Neural progenitor cell (in vitro differentiated cells): Measurements from ENCODE around the gene SAMD3. TPM values are rescaled to one million over a fixed set of nuclear protein-coding genes. Genes with fewer than 3 reads are reported as not detected.

ENCODE experiments used
- DNase-seq: peaks from one replicate; pipeline ENCODE4 v3.0.0-alpha.2; 2016; ENCODE audit warnings: low spot score
- H2AFZ ChIP-seq: fragments of 200-600 bp; sonication (generic); replicated peaks from 2 replicates; pipeline ENCODE4 v1.6.1; 2016; ENCODE audit warnings: antibody characterized with exemption
- H3F3A ChIP-seq: fragments of 200-600 bp; sonication (generic); 2 replicates; pipeline ENCODE4 v1.6.1; 2016; ENCODE audit warnings: antibody characterized with exemption, low read depth
- H3K27ac ChIP-seq: fragments of 200-600 bp; sonication (generic); 2 replicates; pipeline ENCODE4 v1.5.1; 2016; ENCODE audit warnings: mild to moderate bottlenecking
- H3K27me3 ChIP-seq: fragments of 200-600 bp; sonication (generic); 2 replicates; pipeline ENCODE4 v1.6.1; 2016; ENCODE audit warnings: mild to moderate bottlenecking, moderate library complexity
- H3K36me3 ChIP-seq: fragments of 200-600 bp; sonication (generic); 2 replicates; pipeline ENCODE4 v1.5.1; 2016
- H3K4me1 ChIP-seq: fragments of 200-600 bp; sonication (generic); 2 replicates; pipeline ENCODE4 v1.6.1; 2016; ENCODE audit warnings: mixed run types
- H3K4me2 ChIP-seq: fragments of 200-600 bp; sonication (generic); 2 replicates; pipeline ENCODE4 v1.6.1; 2016
- H3K4me3 ChIP-seq: fragments of 200-600 bp; sonication (generic); 2 replicates; pipeline ENCODE4 v1.5.1; 2016
- H3K79me2 ChIP-seq: fragments of 200-600 bp; sonication (generic); 2 replicates; pipeline ENCODE4 v1.6.1; 2016; ENCODE audit warnings: low read depth
- H3K9ac ChIP-seq: fragments of 200-600 bp; sonication (generic); 2 replicates; pipeline ENCODE4 v1.6.1; 2016
- H3K9me3 ChIP-seq: fragments of 200-600 bp; sonication (generic); 2 replicates; pipeline ENCODE4 v1.5.1; 2016; ENCODE audit warnings: low read depth
- H4K20me1 ChIP-seq: fragments of 200-600 bp; sonication (generic); 2 replicates; pipeline ENCODE4 v1.6.1; 2016; ENCODE audit warnings: low read depth
- H3K27ac Mint-ChIP-seq: 3 replicates; pipeline ENCODE4 v1.8.0; 2021; ENCODE audit warnings: mixed read lengths
- H3K27me3 Mint-ChIP-seq: 2 replicates; pipeline ENCODE4 v1.8.0; 2022; ENCODE audit warnings: low read depth, mild to moderate bottlenecking, inconsistent platforms, moderate library complexity, mixed read lengths; ENCODE audit not compliant: insufficient read depth
- H3K36me3 Mint-ChIP-seq: 3 replicates; pipeline ENCODE4 v1.8.0; 2021; ENCODE audit warnings: mixed read lengths
- H3K4me1 Mint-ChIP-seq: 3 replicates; pipeline ENCODE4 v1.8.0; 2021; ENCODE audit warnings: mixed read lengths
- H3K4me3 Mint-ChIP-seq: 3 replicates; pipeline ENCODE4 v1.8.0; 2021; ENCODE audit warnings: mild to moderate bottlenecking, moderate library complexity, mixed read lengths
- H3K9me3 Mint-ChIP-seq: 3 replicates; pipeline ENCODE4 v1.8.0; 2020; ENCODE audit warnings: mixed read lengths
- CTCF ChIP-seq: fragments of 200-600 bp; sonication (generic); IDR thresholded peaks from 2 replicates; pipeline ENCODE4 v1.5.1; 2017; ENCODE audit warnings: antibody characterized with exemption, mild to moderate bottlenecking
- EZH2 ChIP-seq: fragments of 200-600 bp; sonication (generic); IDR thresholded peaks from 2 replicates; pipeline ENCODE4 v1.6.1; 2017; ENCODE audit warnings: antibody characterized with exemption, mild to moderate bottlenecking, moderate library complexity
- EZH2phosphoT487 ChIP-seq: fragments of 200-600 bp; sonication (generic); IDR thresholded peaks from 2 replicates; pipeline ENCODE4 v1.6.1; 2017; ENCODE audit warnings: antibody characterized with exemption
- total RNA-seq: library from RNA; depleted of rRNA; stranded (reverse); fragments of >200 nt; gene quantifications from 2 replicates; pipeline ENCODE4 v1.2.3, GENCODE V29; 2015; ENCODE audit warnings: low replicate concordance

SAMD3 gene
- total RNA-seq, 1 donor from 2014 or later: 2.0 TPM

GRCh38 chr6:130115036-130115435, 107.7 kb downstream of the SAMD3 start:
- Histone ChIP-seq H3K4me2 (no peak overlapping the region), H3F3A (no peaks in the 10 kb centered on the region), H4K20me1 (no peaks in the 10 kb centered on the region), H3K27ac (no peak overlapping the region), H3K4me1 (no peaks in the 10 kb centered on the region), H2AFZ (no peak overlapping the region), H3K79me2 (no peaks in the 10 kb centered on the region), H3K4me3 (no peak overlapping the region), H3K9ac (no peak overlapping the region), H3K9me3 (no peaks in the 10 kb centered on the region), H3K27me3 (no peaks in the 10 kb centered on the region), H3K36me3 (no peaks in the 10 kb centered on the region)
- Mint-ChIP-seq H3K27me3 (peaks cover 4% of the 10 kb centered on the region), H3K9me3 (peaks cover 4% of the 10 kb centered on the region), H3K4me1 (peaks cover 15% of the 10 kb centered on the region), H3K27ac (no peak overlapping the region), H3K4me3 (no peak overlapping the region), H3K36me3 (peaks cover 7% of the 10 kb centered on the region)
- DNase-seq: no peak
- no peak for TF ChIP-seq CTCF
- TF ChIP-seq EZH2phosphoT487: no peak
- TF ChIP-seq EZH2: no peak

GRCh38 chr6:130113201-130113710, 109.5 kb downstream of the SAMD3 start:
- H3K27me3 Mint-ChIP-seq: peaks cover 4% of the 10 kb centered on the region
- H3K4me1 ChIP-seq: no peaks in the 10 kb centered on the region
- H3K27me3 ChIP-seq: no peaks in the 10 kb centered on the region
- no peaks in the 10 kb centered on the region for H4K20me1 ChIP-seq
- no peak overlapping the region for H3K4me3 ChIP-seq
- peaks cover 14% of the 10 kb centered on the region for H3K9me3 Mint-ChIP-seq
- no peaks in the 10 kb centered on the region for H3K9me3 ChIP-seq
- TF ChIP-seq EZH2 (no peak), EZH2phosphoT487 (no peak), CTCF (no peak)
- peaks cover 21% of the 10 kb centered on the region for H3K36me3 Mint-ChIP-seq
- no peak overlapping the region for H3K4me2 ChIP-seq
- no peak overlapping the region for H3K27ac ChIP-seq
- H3K4me1 Mint-ChIP-seq: peaks cover 6% of the 10 kb centered on the region
- no peaks in the 10 kb centered on the region for H3K36me3 ChIP-seq
- H3K9ac ChIP-seq: no peak overlapping the region
- no peak overlapping the region for H2AFZ ChIP-seq
- H3K4me3 Mint-ChIP-seq: no peak overlapping the region
- no peaks in the 10 kb centered on the region for H3F3A ChIP-seq
- H3K79me2 ChIP-seq: no peaks in the 10 kb centered on the region
- H3K27ac Mint-ChIP-seq: no peak overlapping the region
- no peak for DNase-seq

- no peak for DNase-seq
- no peak overlapping the region for H2AFZ ChIP-seq
- no peak overlapping the region for H3K4me3 ChIP-seq
- H3K27me3 Mint-ChIP-seq: peaks cover 4% of the 10 kb centered on the region
- H3K36me3 ChIP-seq: no peaks in the 10 kb centered on the region
- H3K27me3 ChIP-seq: no peaks in the 10 kb centered on the region
- H3K9ac ChIP-seq: no peak overlapping the region
- peaks cover 5% of the 10 kb centered on the region for H3K4me1 Mint-ChIP-seq
- no peak overlapping the region for H3K4me2 ChIP-seq
- H3K27ac Mint-ChIP-seq: no peak overlapping the region
- peaks cover 32% of the 10 kb centered on the region for H3K36me3 Mint-ChIP-seq
- no peaks in the 10 kb centered on the region for H3F3A ChIP-seq
- H3K9me3 Mint-ChIP-seq: peaks cover 14% of the 10 kb centered on the region
- no peak overlapping the region for H3K4me3 Mint-ChIP-seq
- no peaks in the 10 kb centered on the region for H4K20me1 ChIP-seq
- no peaks in the 10 kb centered on the region for H3K79me2 ChIP-seq
- no peaks in the 10 kb centered on the region for H3K4me1 ChIP-seq
- TF ChIP-seq EZH2: no peak
- no peak for TF ChIP-seq EZH2phosphoT487
- TF ChIP-seq CTCF: no peak
- H3K9me3 ChIP-seq: no peaks in the 10 kb centered on the region
- H3K27ac ChIP-seq: no peak overlapping the region
Measured at GRCh38 chr6:130111031-130111430, 111.7 kb downstream of the SAMD3 start.
